DMS53 (cell line): ENCODE measurements around the gene ARMC9.
"Not testable (repeated sequence)": the region's sequence is repeated elsewhere in the genome, so short reads cannot be mapped to it uniquely, and the experiment has no call there.

Experiments used
- DNase-seq: peaks from one replicate; lab custom pipeline; 2025; lab: John Stamatoyannopoulos, UW

Gene ARMC9

GRCh38 chr2:231244382-231245248 is 46.2 kb downstream of the ARMC9 start:
- no peak for DNase-seq

DNA sequence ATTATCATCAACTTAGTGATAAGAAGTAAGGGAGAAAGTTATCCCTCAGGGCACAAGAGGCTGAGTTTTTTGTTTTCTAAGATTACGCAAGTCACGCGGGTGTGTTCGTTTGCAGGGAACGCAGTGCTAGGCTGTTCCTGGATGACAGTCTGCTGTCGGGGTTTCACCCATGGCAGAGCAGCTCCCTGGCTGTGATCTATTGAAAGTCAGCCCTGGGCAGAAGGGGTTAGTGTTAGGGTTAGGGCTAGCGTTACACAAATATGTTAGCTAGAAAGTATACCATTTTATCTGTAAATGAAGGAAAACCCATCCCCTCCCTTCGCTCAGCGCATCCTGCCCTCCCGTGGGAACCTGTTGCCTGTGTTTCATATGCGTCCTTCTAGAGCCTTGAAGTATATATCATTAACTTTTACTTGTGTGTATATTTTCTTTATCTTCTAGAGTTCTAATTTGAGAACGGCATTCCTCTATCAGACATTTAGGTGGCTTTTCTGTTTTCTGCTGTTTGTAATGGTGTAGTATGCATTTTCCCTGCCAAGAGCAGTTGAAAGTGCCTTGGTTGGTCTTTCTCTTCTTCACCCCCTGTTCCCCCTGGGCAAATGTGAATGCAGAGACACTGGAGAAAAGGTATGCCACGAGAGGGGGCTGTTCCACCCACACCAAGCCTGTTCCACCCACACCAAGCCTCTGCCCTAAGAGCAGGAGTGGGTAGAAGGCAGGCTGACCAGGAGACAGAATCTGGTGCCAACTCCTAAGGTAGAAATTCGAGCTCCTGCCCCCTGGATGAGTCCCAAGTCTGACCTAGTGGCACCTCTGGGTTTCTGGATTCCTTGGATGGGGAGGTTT is 47.0 kb downstream of the ARMC9 start:
- peak; percentile 18 for DNase-seq

- DNase-seq = peak; percentile 14
Measured at GRCh38 chr2:231246171-231246842, 47.9 kb downstream of the ARMC9 start.

- no peak for DNase-seq
Measured at GRCh38 chr2:231250146-231250545, 51.7 kb downstream of the ARMC9 start.

DNA sequence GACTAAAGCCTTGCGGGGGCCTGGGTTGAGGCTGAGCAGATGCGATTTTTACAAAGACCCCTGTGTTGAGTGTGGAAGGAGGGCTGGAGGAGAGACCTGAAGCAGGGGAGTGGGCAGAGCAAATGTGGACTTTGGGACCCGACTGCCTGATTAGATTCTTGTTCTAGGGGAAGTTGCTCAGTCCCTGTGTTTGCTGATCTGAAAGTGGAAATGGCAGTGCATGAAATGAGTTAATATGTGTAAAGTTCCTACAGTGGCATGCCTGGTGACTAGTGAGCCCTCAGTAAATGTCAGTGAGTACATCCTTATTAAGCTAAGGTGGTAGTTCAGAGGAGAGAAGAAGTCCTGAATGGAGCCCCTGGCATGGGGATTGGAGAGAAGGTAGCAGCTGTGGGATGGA is 52.3 kb downstream of the ARMC9 start:
- DNase-seq = no peak

GRCh38 chr2:231253292-231253691 is 54.9 kb downstream of the ARMC9 start:
- DNase-seq = not testable (repeated sequence)

DNA sequence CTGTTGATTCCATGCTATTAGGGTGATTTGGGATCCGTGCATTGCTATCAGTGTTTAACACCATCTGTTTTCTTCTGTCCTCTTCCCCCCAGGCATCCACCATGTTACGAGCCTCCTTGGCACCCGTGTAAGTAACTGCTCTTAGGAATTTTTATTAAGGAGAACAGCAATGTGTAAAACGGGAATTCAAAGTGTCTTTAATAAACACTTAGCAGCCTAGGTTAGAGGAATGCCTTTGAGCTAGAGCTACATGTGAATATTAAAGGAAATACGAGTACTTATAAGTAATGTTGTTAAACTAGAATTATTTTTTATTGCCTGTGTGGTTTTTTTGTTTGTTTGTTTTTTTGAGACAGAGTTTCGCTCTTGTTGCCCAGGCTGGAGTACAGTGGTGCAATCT is 58.1 kb downstream of the ARMC9 start:
- DNase-seq = no peak

DNA sequence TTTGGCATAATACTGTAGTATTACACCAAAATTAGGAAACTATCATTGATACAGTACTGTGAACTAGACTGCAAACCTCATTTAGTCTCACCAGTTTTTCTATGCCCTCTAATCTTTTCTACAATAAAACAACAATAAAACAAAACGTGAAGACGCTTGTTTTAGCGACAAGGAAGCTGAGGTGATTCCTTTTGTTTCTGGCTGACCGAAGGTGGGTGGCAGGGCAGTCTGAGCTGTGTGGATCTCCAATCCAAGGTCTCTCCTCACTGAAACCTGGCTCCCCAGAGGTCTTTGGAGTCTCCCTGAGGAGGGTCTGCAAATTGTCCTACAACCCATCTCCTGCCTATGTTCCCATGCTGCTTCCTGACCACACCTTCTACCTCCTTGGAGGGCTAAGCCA is 59.3 kb downstream of the ARMC9 start:
- no peak for DNase-seq

DNA sequence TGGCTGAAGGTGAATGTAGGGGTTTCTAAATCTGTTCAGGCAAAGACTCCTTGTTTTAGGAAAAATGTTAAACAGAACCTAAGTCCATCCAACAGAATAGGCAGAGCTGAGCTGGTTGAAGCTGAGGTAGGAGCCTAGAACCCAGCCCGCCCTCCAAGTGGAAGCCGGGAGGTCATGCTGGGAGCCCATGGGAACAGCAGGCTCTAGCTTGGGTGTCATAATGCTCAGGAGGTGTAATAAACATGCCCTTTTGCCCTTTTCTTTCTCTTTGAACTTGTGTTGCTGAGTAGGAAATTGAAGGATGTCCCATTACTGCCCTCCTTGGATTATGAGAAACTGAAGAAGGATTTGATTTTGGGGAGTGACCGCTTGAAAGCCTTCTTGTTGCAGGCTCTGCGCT is 60.3 kb downstream of the ARMC9 start:
- no peak for DNase-seq

DNA sequence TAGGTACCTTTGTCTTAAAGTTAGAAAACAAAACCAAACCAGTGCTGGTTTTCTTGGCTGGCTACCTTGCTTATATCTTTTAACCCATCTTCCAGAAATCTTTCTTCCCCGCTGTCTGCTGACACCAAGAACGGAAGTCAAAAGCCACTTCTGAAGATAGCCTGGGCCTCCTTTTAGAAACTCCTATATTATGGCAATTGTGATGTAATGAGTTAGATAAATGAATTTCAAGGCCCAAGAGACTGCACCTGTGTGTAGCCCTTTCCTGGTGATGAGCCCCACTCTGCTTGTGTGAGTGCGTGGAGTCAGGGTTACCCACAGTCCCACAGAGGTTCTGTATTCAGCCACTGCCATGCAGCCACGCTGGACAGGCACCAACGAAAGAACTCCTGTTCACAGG is 60.7 kb downstream of the ARMC9 start:
- no peak for DNase-seq

DNA sequence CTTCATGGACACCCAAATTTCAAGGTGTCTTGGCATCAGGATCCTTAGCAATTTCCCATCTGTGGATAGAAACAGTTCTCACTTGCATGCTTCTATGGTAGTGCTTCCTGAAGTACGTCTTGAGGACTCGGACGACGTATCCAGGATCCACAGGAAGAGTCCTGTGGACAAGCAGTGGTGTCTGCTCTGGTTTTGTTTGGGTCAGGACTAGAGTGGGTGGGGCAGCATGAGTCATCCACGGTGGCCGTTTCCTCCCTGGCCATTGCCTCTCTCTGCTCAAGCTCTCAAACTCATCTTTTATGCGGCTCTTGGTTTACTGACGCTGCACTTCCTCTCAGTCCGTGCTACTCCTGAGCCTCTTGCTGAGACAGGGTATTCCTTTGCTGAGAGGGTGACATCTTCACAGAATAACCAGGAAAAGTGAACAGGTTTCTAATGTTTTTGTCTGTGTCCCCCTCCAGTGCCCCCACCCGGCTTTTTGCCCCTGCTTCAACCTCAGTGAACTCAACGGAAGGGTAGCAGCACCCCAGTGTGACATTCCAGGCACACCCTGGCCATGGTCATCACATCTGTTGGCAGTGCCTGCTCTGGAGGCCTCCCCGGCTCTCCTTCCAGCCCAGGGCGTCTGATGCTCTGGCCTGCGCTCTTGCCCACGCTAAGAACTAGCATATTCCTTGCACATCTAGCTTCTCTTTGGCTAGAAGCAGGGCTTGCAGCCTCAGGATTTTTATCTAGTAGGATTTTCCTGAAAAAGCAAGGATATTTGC is 62.2 kb downstream of the ARMC9 start:
- DNase-seq = peak; percentile 12

- peak; percentile 29 for DNase-seq
Measured at GRCh38 chr2:231263118-231263831, 64.8 kb downstream of the ARMC9 start.

- DNase-seq = no peak
Measured at GRCh38 chr2:231270221-231271114, 72.0 kb downstream of the ARMC9 start.

- DNase-seq = no peak
Measured at GRCh38 chr2:231272991-231273390, 74.6 kb downstream of the ARMC9 start.

- DNase-seq = no peak
Measured at GRCh38 chr2:231276987-231277386, 78.6 kb downstream of the ARMC9 start.

GRCh38 chr2:231277962-231278361 is 79.5 kb downstream of the ARMC9 start:
- DNase-seq = no peak

DNA sequence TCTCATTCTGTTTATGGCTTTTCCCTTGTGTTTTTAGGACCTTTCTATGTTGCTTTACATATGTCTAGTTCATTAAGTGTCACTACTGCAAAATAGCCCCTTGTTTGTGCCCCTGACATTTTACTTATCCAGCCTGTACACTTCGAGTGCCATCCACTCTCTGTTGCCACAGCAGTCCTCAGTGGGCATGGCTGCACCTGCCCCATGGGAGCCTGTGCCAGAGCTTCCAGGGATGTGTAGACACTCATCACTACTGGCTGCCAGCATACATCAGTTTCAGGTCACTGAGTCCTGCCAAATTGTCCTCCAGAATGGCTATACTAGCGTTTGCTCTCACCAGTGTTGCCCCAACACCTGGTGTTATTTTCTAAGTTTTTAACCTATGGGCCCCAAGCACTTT is 80.4 kb downstream of the ARMC9 start:
- no peak for DNase-seq

GRCh38 chr2:231280846-231281245 is 82.4 kb downstream of the ARMC9 start:
- no peak for DNase-seq

DNA sequence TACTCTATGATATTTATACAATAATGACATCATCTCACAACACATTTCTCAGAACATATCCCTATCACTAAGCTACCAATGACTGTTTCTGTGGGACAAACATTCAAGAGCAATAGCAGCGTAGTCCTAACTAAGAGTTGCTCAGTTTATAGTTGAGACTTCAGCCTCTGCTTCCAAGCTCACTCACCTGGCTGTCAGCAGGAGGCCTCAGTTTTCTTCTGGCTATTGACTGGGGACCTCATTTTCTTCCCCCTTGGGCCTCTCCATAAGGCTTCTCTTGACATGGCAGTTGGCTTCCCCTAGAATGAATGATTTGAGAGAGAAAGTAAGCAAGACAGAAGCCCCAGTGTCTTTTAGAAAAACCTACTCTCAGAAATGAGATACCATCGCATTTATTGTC is 85.9 kb downstream of the ARMC9 start:
- DNase-seq = no peak

DNA sequence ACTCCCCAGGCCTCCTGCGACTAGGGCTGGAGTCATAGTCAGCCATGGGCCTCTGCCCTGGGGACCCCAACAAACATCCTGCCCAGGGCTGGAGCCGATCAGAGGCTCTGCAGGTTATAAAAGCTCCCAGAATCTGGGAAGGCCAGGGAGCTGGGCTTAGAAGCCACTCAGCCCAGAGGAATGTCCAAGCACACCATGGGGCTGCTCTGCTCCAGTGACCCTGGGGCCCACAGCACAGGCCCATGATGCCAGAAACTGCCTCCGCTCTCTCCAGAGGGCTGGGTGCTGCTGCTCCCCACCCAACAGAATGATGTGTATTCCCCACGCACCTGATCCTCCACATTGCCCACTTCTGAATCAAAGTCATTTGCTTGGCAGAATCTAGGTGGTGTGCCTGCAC is 88.5 kb downstream of the ARMC9 start:
- DNase-seq = no peak
